ENCODE measurements around the gene FHAD1. TPM values are rescaled to one million over a fixed set of nuclear protein-coding genes. Genes with fewer than 3 reads are reported as not detected.

Gene FHAD1
- polyA plus RNA-seq, 4 donors = 0.22 to 0.58 (median 0.36) TPM

- H3K4me3 ChIP-seq (ENCODE audit: low read depth in 1 of 3, low read length in 3 of 3) = no peak overlapping the region
- no peak overlapping the region for H3K27ac ChIP-seq (ENCODE audit: low read depth in 1 of 3, low read length in 2 of 3)
- H3K9me3 ChIP-seq (ENCODE audit: control insufficient read depth in 2 of 2, insufficient read depth in 1 of 2, low read depth in 1 of 2, low read length in 1 of 2) = no peaks in the 10 kb centered on the region
- H3K36me3 ChIP-seq (ENCODE audit: control insufficient read depth in 3 of 3, insufficient read depth in 2 of 3, low read depth in 1 of 3, low read length in 3 of 3) = no peaks in the 10 kb centered on the region
- H3K27me3 ChIP-seq (ENCODE audit: control insufficient read depth in 3 of 3, insufficient read depth in 3 of 3, low read length in 3 of 3) = no peaks in the 10 kb centered on the region
- 73 to 76% (median 76%) methylated on average over 5 of the region's 5 CpGs for WGBS, 3 donors
- DNase-seq (no peak), FAIRE-seq (no peak)
- no peaks in the 10 kb centered on the region for H3K4me1 ChIP-seq (ENCODE audit: control insufficient read depth in 3 of 3, insufficient read depth in 2 of 3, low read depth in 1 of 3, low read length in 2 of 3)
These were observed 10.7 kb upstream of the FHAD1 start for GRCh38 chr1:15236321-15236721.

GRCh38 chr1:15236746-15237145, 10.3 kb upstream of the FHAD1 start:
- Histone ChIP-seq H3K36me3 (ENCODE audit: control insufficient read depth in 3 of 3, insufficient read depth in 2 of 3, low read depth in 1 of 3, low read length in 3 of 3) (no peaks in the 10 kb centered on the region), H3K9me3 (ENCODE audit: control insufficient read depth in 2 of 2, insufficient read depth in 1 of 2, low read depth in 1 of 2, low read length in 1 of 2) (no peaks in the 10 kb centered on the region), H3K27me3 (ENCODE audit: control insufficient read depth in 3 of 3, insufficient read depth in 3 of 3, low read length in 3 of 3) (no peaks in the 10 kb centered on the region), H3K4me1 (ENCODE audit: control insufficient read depth in 3 of 3, insufficient read depth in 2 of 3, low read depth in 1 of 3, low read length in 2 of 3) (no peaks in the 10 kb centered on the region), H3K4me3 (ENCODE audit: low read depth in 1 of 3, low read length in 3 of 3) (no peak overlapping the region), H3K27ac (ENCODE audit: low read depth in 1 of 3, low read length in 2 of 3) (no peak overlapping the region)
- DNase-seq (no peak), FAIRE-seq (no peak)
- WGBS, 3 donors = 86 to 90% (median 87%) methylated on average over 9 of the region's 9 CpGs

DNA sequence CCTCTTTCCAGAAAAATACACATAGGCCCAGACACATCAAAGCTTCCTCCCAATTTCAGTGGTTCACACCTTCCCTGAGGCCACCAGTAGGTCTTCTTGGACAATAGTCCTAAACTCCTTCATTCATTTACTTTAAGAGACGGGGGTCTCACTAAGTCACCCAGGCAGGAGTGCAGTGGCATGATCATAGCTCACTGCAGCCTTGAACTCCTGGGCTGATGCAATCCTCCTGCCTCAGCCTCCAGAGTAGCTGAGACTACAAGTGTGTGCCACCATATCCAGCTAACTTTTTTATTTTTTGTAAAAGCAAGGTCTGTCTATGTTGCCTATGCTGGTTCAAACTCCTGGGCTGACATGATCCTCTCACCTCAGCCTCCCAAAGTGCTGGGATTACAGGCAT, 8.2 kb upstream of the FHAD1 start:
- H3K9me3 ChIP-seq (ENCODE audit: control insufficient read depth in 2 of 2, insufficient read depth in 1 of 2, low read depth in 1 of 2, low read length in 1 of 2) = no peaks in the 10 kb centered on the region
- no peaks in the 10 kb centered on the region for H3K27me3 ChIP-seq (ENCODE audit: control insufficient read depth in 3 of 3, insufficient read depth in 3 of 3, low read length in 3 of 3)
- H3K36me3 ChIP-seq (ENCODE audit: control insufficient read depth in 3 of 3, insufficient read depth in 2 of 3, low read depth in 1 of 3, low read length in 3 of 3) = no peaks in the 10 kb centered on the region
- no peak overlapping the region for H3K27ac ChIP-seq (ENCODE audit: low read depth in 1 of 3, low read length in 2 of 3)
- no peaks in the 10 kb centered on the region for H3K4me1 ChIP-seq (ENCODE audit: control insufficient read depth in 3 of 3, insufficient read depth in 2 of 3, low read depth in 1 of 3, low read length in 2 of 3)
- FAIRE-seq (no peak), DNase-seq (no peak)
- WGBS, 3 donors = 74 to 93% (median 90%) methylated on average over 1 of the region's 1 CpG
- H3K4me3 ChIP-seq (ENCODE audit: low read depth in 1 of 3, low read length in 3 of 3) = no peak overlapping the region

- Histone ChIP-seq H3K9me3 (ENCODE audit: control insufficient read depth in 2 of 2, insufficient read depth in 1 of 2, low read depth in 1 of 2, low read length in 1 of 2) (no peaks in the 10 kb centered on the region), H3K36me3 (ENCODE audit: control insufficient read depth in 3 of 3, insufficient read depth in 2 of 3, low read depth in 1 of 3, low read length in 3 of 3) (no peaks in the 10 kb centered on the region), H3K27me3 (ENCODE audit: control insufficient read depth in 3 of 3, insufficient read depth in 3 of 3, low read length in 3 of 3) (no peaks in the 10 kb centered on the region), H3K27ac (ENCODE audit: low read depth in 1 of 3, low read length in 2 of 3) (no peak overlapping the region), H3K4me1 (ENCODE audit: control insufficient read depth in 3 of 3, insufficient read depth in 2 of 3, low read depth in 1 of 3, low read length in 2 of 3) (peaks cover 0 to 5% (median 3%) of the 10 kb centered on the region in 3 donors), H3K4me3 (ENCODE audit: low read depth in 1 of 3, low read length in 3 of 3) (no peak overlapping the region)
- no peak for DNase-seq
- FAIRE-seq = no peak
- 90 to 91% (median 91%) methylated on average over 7 of the region's 7 CpGs for WGBS, 3 donors
These were observed 4.3 kb upstream of the FHAD1 start for GRCh38 chr1:15242766-15243165.

DNA sequence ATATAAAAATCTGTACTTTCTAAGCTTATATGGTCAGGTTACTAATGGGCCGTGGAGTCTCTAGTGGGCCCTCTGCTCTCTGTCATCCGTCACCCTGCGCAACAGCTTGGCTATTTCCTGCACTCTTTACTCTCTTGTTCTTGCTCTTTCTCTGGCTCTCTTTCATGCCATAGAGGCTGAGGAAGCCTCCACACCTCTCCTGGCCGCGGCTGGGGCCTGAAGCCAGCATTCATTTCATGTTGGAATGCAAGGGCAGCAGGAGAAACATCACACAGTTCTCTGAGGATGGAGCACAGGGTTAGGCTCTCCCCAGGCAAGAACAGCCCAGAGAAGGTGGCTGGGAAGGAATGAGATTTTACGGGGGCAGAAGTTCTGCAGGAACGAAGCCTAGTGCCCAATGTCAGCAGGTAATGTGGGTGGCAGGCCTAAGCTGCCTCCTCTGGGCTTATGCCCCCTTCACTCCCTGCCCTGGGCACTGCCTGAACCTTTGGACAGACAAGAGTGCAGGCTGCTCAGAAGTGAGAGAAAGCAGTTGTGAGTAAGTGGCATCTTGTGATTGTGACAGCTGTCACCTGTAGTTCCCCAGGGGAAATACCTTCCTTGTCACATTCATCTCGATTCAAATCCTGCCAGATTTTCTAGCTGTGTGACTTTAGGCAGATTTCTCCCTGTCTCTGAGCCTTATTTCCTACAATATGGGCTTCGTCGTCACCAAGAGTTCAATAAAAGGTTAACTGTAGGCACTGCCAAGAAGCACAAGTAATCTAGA, 3.6 kb upstream of the FHAD1 start:
- H3K4me1 ChIP-seq (ENCODE audit: control insufficient read depth in 3 of 3, insufficient read depth in 2 of 3, low read depth in 1 of 3, low read length in 2 of 3) = peaks cover 0 to 6% (median 3%) of the 10 kb centered on the region in 3 donors
- 67 to 70% (median 69%) methylated on average over 10 of the region's 10 CpGs for WGBS, 3 donors
- no peak for DNase-seq
- no peak overlapping the region for H3K27ac ChIP-seq (ENCODE audit: low read depth in 1 of 3, low read length in 2 of 3)
- no peak for FAIRE-seq
- H3K4me3 ChIP-seq (ENCODE audit: low read depth in 1 of 3, low read length in 3 of 3) = no peak overlapping the region
- H3K9me3 ChIP-seq (ENCODE audit: control insufficient read depth in 2 of 2, insufficient read depth in 1 of 2, low read depth in 1 of 2, low read length in 1 of 2) = no peaks in the 10 kb centered on the region
- H3K27me3 ChIP-seq (ENCODE audit: control insufficient read depth in 3 of 3, insufficient read depth in 3 of 3, low read length in 3 of 3) = no peaks in the 10 kb centered on the region
- no peaks in the 10 kb centered on the region for H3K36me3 ChIP-seq (ENCODE audit: control insufficient read depth in 3 of 3, insufficient read depth in 2 of 3, low read depth in 1 of 3, low read length in 3 of 3)

DNA sequence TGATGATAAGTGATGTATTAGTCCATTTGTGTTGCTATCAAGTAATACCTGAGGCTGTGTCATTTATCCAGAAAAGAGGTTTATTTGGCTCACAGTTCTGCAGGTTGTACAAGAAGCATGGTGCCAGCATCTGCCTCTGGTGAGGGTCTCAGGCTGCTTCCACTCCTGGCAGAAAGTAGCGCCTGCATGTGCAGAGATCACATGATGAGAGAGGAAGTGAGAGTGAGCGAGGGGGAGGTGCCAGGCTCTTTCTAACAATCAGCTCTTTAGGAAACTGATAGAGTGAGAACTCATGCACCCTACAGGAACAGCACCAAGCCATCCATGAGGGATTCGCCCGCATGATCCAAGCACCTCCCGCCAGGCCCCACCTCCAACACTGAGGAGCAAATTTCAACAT, 2.2 kb upstream of the FHAD1 start:
- no peaks in the 10 kb centered on the region for H3K9me3 ChIP-seq (ENCODE audit: control insufficient read depth in 2 of 2, insufficient read depth in 1 of 2, low read depth in 1 of 2, low read length in 1 of 2)
- no peak overlapping the region for H3K27ac ChIP-seq (ENCODE audit: low read depth in 1 of 3, low read length in 2 of 3)

DNA sequence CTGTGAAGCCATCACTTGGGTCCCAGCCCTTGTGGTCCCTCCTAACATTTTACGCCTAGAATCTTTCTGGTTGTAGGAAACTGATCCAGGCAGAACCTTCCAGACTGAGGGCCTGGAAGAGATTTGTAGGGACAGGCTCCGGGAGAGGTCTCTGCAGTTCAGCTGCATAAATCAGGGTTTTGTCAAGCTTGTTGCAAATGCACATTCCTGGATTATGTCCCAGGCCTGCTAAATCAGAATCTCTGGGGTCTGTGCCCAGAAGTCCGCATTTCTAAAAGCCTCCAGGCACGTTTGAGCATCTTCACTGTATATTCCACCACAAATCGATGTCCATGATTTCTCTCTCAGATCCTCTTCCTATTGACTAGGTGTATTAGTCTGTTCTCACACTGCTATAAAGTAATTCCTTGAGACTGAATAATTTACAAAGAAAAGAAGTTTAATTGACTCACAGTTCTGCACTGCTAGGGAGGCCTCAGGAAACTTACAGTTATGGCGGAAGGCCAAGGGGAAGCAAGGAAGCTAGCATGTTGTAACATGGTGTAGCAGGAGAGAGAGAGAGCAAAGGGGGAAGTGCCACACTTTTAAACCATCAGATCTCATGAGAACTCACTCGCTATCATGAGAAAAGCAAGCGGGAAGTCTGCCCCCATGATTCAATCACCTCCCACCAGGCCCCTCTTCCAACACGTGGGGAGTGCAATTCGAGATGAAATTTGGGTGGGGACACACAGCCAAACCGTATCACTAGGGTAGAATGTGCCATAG, 1.2 kb upstream of the FHAD1 start:
- Histone ChIP-seq H3K9me3 (ENCODE audit: control insufficient read depth in 2 of 2, insufficient read depth in 1 of 2, low read depth in 1 of 2, low read length in 1 of 2) (no peaks in the 10 kb centered on the region), H3K4me1 (ENCODE audit: control insufficient read depth in 3 of 3, insufficient read depth in 2 of 3, low read depth in 1 of 3, low read length in 2 of 3) (peaks cover 0 to 6% (median 3%) of the 10 kb centered on the region in 3 donors), H3K36me3 (ENCODE audit: control insufficient read depth in 3 of 3, insufficient read depth in 2 of 3, low read depth in 1 of 3, low read length in 3 of 3) (no peaks in the 10 kb centered on the region), H3K27me3 (ENCODE audit: control insufficient read depth in 3 of 3, insufficient read depth in 3 of 3, low read length in 3 of 3) (no peaks in the 10 kb centered on the region), H3K27ac (ENCODE audit: low read depth in 1 of 3, low read length in 2 of 3) (peak overlapping the region in 2 of 3 donors; percentile 10 to 15), H3K4me3 (ENCODE audit: low read depth in 1 of 3, low read length in 3 of 3) (no peak overlapping the region)
- DNase-seq (no peak), FAIRE-seq (no peak)
- 62 to 75% (median 73%) methylated on average over 11 of the region's 11 CpGs for WGBS, 3 donors

More for the DNA sequence above, 2.2 kb upstream of the FHAD1 start:
- Histone ChIP-seq H3K4me1 (ENCODE audit: control insufficient read depth in 3 of 3, insufficient read depth in 2 of 3, low read depth in 1 of 3, low read length in 2 of 3) (peaks cover 0 to 6% (median 3%) of the 10 kb centered on the region in 3 donors), H3K4me3 (ENCODE audit: low read depth in 1 of 3, low read length in 3 of 3) (no peak overlapping the region), H3K36me3 (ENCODE audit: control insufficient read depth in 3 of 3, insufficient read depth in 2 of 3, low read depth in 1 of 3, low read length in 3 of 3) (no peaks in the 10 kb centered on the region), H3K27me3 (ENCODE audit: control insufficient read depth in 3 of 3, insufficient read depth in 3 of 3, low read length in 3 of 3) (no peaks in the 10 kb centered on the region)
- no peak for DNase-seq
- 87 to 93% (median 91%) methylated on average over 5 of the region's 5 CpGs for WGBS, 3 donors
- FAIRE-seq = no peak

- Histone ChIP-seq H3K27me3 (ENCODE audit: control insufficient read depth in 3 of 3, insufficient read depth in 3 of 3, low read length in 3 of 3) (no peaks in the 10 kb centered on the region), H3K27ac (ENCODE audit: low read depth in 1 of 3, low read length in 2 of 3) (no peak overlapping the region), H3K4me3 (ENCODE audit: low read depth in 1 of 3, low read length in 3 of 3) (no peak overlapping the region), H3K4me1 (ENCODE audit: control insufficient read depth in 3 of 3, insufficient read depth in 2 of 3, low read depth in 1 of 3, low read length in 2 of 3) (peaks cover 0 to 6% (median 3%) of the 10 kb centered on the region in 3 donors), H3K36me3 (ENCODE audit: control insufficient read depth in 3 of 3, insufficient read depth in 2 of 3, low read depth in 1 of 3, low read length in 3 of 3) (no peaks in the 10 kb centered on the region), H3K9me3 (ENCODE audit: control insufficient read depth in 2 of 2, insufficient read depth in 1 of 2, low read depth in 1 of 2, low read length in 1 of 2) (peaks cover 0 to 3% of the 10 kb centered on the region in 2 donors)
- no peak for FAIRE-seq
- no peak for DNase-seq
- WGBS, 3 donors = 88 to 95% (median 93%) methylated on average over 4 of the region's 4 CpGs
These were observed 1.2 kb downstream of the FHAD1 start for GRCh38 chr1:15248216-15248615.

Data from small intestine (tissue), 7 donors.